ENCODE measurements around the gene HAAO. TPM values are rescaled to one million over a fixed set of nuclear protein-coding genes. Genes with fewer than 3 reads are reported as not detected.

HAAO gene
- total and polyA plus RNA-seq, 2 of the 13 experiments (the other 11 are each of a cell fraction or from before 2014, with no cell fraction given): 36.1 to 42.7 TPM

- TF ChIP-seq ZNF891 (CRISPR knock-in tag; IDR thresholded peaks at IDR 0.05) (peak; percentile 90), ZNF253 (CRISPR knock-in tag; IDR thresholded peaks at IDR 0.05; ENCODE audit: borderline replicate concordance) (peak; percentile 54; the same call in 1 of the 2 replicates), ZBTB42 (CRISPR knock-in tag; IDR thresholded peaks at IDR 0.05) (peak; percentile 93), PRPF4 (IDR thresholded peaks at IDR 0.05; ENCODE audit: low read depth, low read length, poor library complexity, severe bottlenecking) (no peak), ZNF512B (CRISPR knock-in tag; IDR thresholded peaks at IDR 0.05; ENCODE audit: borderline replicate concordance) (no peak; the same call in 1 of the 2 replicates), SPEN (CRISPR knock-in tag; IDR thresholded peaks at IDR 0.05; ENCODE audit: low read depth) (peak; percentile 97), ZNF318 (CRISPR knock-in tag; IDR thresholded peaks at IDR 0.05) (peak; percentile 75; the same call in 1 of the 2 replicates), FOXP4 (CRISPR knock-in tag; IDR thresholded peaks at IDR 0.05) (peak; percentile 86), ZNF256 (CRISPR knock-in tag; conservative IDR thresholded peaks at IDR 0.05) (peak; percentile 86; the same call in 1 of the 2 replicates), ETS1 (CRISPR knock-in tag; IDR thresholded peaks at IDR 0.05) (peak; percentile 67; the same call in 1 of the 2 replicates), ZNF24 (IDR thresholded peaks at IDR 0.05) (peak; percentile 65; the same call in 1 of the 2 replicates), POLR2A (IDR thresholded peaks at IDR 0.05; ENCODE audit: insufficient read depth in 1 of 2, low read depth in 2 of 2, low read length in 2 of 2) (peak in 1 of 2 experiments; percentile 97; a peak in 2 of 4 replicates), ZNF564 (CRISPR knock-in tag; IDR thresholded peaks at IDR 0.05) (peak; percentile 93), ZNF7 (CRISPR knock-in tag; IDR thresholded peaks at IDR 0.05) (peak; percentile 71; the same call in 1 of the 2 replicates)
These were observed at the start of gene HAAO (continued) for GRCh38 chr2:42792583-42793333.
